Gastrocnemius medialis (tissue), 4 donors: ENCODE results near the gene PTDSS2. TPM values are rescaled to one million over a fixed set of nuclear protein-coding genes. Genes with fewer than 3 reads are reported as not detected.

Source experiments
- ATAC-seq, 2 donors: fragments of 150-250 bp; one replicate each; pipeline ENCODE4 v1.9.1; 2016
- DNase-seq, 2 donors: peaks; one replicate each; pipeline ENCODE4 v3.0.0-alpha.2; 2019
- H3K27ac ChIP-seq, 4 donors: fragments of 200-600 bp; sonication (generic); 1 replicate in 1 of 4; 2 replicates in 3 of 4; pipeline ENCODE4 v1.5.1; 2016 to 2018; ENCODE audit warnings: mild to moderate bottlenecking in 2 of 4, moderate library complexity in 1 of 4
- H3K27me3 ChIP-seq, 3 donors: fragments of 200-600 bp; sonication (generic) in 2 of 3; 1 replicate in 1 of 3; 2 replicates in 2 of 3; pipeline versions ENCODE4 v1.5.1 to v1.6.0; 2016 to 2019; ENCODE audit warnings: mild to moderate bottlenecking in 1 of 3, moderate library complexity in 1 of 3
- H3K36me3 ChIP-seq, 2 donors: fragments of 200-600 bp; sonication (generic) in 1 of 2; one replicate each; pipeline ENCODE4 v1.5.1; 2017 to 2018
- H3K4me1 ChIP-seq, 2 donors: fragments of 200-600 bp; sonication (generic) in 1 of 2; one replicate each; pipeline ENCODE4 v1.5.1; 2016 to 2017; ENCODE audit warnings: mild to moderate bottlenecking in 2 of 2
- H3K4me3 ChIP-seq, 4 donors: fragments of 200-600 bp; sonication (generic) in 3 of 4; 1 replicate in 1 of 4; 2 replicates in 3 of 4; pipeline ENCODE4 v1.5.1; 2016 to 2019; ENCODE audit warnings: mild to moderate bottlenecking in 2 of 4
- H3K9me3 ChIP-seq, 3 donors: fragments of 200-600 bp; sonication (generic) in 2 of 3; 1 replicate in 1 of 3; 2 replicates in 2 of 3; pipeline ENCODE4 v1.5.1; 2016 to 2019
- POLR2A ChIP-seq, 2 donors: fragments of 450-650 bp; IDR thresholded peaks; one replicate each; pipeline ENCODE4 v1.6.1; 2017; ENCODE audit warnings: antibody characterized with exemption in 2 of 2, mild to moderate bottlenecking in 2 of 2, moderate library complexity in 2 of 2
- in situ Hi-C, 4 donors: fragments of 200-750 bp; cut with MboI; loops; one replicate each; pipeline versions ENCODE4 v1.15.0 to v1.8.0; 2017; ENCODE audit warnings: low sequenced_read_pairs in 4 of 4
- intact Hi-C: fragments of 100-400 bp; cut with DNase I; formaldehyde crosslinking; loops from one replicate; pipeline ENCODE4 v1.15.1; 2023; ENCODE audit warnings: low total_unique reads
- total RNA-seq, 4 donors: library from RNA; depleted of rRNA; stranded (reverse); fragments of >200 nt; gene quantifications; one replicate each; pipeline versions ENCODE4 v1.1.0 to v1.2.3, GENCODE V29; 2016
- TF ChIP-seq, protein P1 (sequence below), 5 experiments: fragments of 450-650 bp in 3 of 5; fragments of 200-600 bp in 2 of 5; sonication (generic) in 2 of 5; IDR thresholded peaks in 4 of 5; conservative IDR thresholded peaks in 1 of 5; 1 replicate in 4 of 5; 2 replicates in 1 of 5; pipeline ENCODE4 v1.5.1; 2016 to 2019; ENCODE audit warnings: antibody characterized with exemption in 5 of 5, mild to moderate bottlenecking in 3 of 5, moderate library complexity in 3 of 5

Gene PTDSS2
- total RNA-seq, 4 donors from 2014 or later = 21.7 to 31.5 (median 23.7) TPM

DNA sequence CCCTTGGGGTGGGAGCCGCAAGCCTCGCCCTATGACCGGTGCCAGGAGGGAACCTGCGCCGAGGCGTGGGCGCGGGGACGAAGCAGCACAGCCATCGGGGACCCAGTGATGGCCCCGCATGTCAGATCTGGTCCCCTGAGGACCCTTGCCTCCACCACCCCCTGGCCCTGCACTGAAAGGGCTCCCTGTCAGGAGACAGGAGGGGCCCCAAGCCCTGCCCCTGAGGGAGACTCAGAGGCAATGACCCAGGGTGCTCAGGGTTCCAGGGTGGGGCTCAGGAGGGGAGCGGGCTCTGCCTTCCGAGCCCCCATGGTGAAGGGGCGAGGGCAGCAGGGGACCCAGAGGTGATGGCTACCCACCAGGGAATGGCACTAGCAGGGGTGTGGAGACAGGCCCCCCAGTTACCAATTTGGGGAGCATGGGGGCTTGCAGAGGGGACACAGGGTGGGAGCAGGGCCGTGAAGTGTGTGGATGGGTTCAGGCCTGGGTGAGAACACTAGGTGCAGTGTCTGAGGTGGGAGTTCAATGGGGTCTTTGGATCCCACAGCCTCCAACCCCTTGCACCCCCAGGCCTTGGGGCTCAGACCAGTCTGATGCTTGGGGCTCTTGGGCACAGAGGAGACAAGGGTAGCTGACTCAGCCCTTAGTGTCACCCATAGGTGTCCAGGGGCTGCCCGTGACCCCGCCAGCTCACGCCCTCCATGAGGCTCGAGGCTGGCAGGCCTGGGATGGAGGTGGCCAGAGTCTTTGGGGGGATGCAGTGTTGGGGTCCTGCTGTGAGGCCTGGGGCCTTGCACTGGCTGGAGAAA lies 87.7 kb downstream of the PTDSS2 start:
- DNase-seq (no peak), ATAC-seq (no peak)
- peak overlapping the region; percentile 62 to 82 (median 76) for H3K4me3 ChIP-seq
- H3K4me1 ChIP-seq = peaks cover 18 to 29% of the 10 kb centered on the region in 2 donors
- H3K36me3 ChIP-seq = peaks cover 0 to 10% of the 10 kb centered on the region in 2 donors
- no peak for TF ChIP-seq POLR2A (IDR thresholded peaks at IDR 0.05)
- TF ChIP-seq, protein P1, sequence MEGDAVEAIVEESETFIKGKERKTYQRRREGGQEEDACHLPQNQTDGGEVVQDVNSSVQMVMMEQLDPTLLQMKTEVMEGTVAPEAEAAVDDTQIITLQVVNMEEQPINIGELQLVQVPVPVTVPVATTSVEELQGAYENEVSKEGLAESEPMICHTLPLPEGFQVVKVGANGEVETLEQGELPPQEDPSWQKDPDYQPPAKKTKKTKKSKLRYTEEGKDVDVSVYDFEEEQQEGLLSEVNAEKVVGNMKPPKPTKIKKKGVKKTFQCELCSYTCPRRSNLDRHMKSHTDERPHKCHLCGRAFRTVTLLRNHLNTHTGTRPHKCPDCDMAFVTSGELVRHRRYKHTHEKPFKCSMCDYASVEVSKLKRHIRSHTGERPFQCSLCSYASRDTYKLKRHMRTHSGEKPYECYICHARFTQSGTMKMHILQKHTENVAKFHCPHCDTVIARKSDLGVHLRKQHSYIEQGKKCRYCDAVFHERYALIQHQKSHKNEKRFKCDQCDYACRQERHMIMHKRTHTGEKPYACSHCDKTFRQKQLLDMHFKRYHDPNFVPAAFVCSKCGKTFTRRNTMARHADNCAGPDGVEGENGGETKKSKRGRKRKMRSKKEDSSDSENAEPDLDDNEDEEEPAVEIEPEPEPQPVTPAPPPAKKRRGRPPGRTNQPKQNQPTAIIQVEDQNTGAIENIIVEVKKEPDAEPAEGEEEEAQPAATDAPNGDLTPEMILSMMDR (IDR thresholded peaks at IDR 0.05 in 4 of 5, conservative IDR thresholded peaks at IDR 0.05 in 1 of 5) = no peak
- in situ Hi-C loops = no loop called here
- peaks cover 21 to 25% (median 25%) of the 10 kb centered on the region in 3 donors for H3K27me3 ChIP-seq
- no peaks in the 10 kb centered on the region for H3K9me3 ChIP-seq
- intact Hi-C loops = no loop called here
- H3K27ac ChIP-seq = no peak overlapping the region

DNA sequence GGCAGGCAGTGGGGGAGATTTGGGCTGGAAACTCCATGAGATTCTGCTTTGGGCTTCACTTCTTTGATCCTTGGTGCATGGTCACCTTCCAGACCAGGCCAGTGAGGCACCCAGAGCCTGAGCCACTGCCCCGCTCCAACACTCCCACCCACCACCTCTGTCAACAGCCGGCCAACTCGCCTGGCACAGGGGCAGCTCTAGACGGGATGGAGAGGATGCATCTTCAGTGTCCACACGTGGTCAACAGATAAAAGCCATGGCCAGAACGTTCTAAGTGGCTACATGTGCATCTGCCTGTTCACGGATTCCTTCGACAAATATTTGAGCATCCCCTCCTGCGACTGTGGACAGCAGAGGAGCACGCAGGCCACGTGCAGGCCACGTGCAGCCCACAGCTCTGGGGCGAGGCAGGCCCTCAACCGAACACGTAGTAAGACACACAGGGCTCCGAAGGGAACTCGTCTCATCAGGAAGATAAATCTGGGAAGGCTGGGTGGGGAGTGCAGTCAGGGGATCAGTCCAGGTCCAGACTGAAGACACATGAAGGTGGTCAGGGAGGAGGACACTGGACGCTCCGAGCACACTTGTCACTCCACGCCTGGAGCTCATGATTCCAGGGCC lies 88.5 kb downstream of the PTDSS2 start:
- peaks cover 17 to 28% of the 10 kb centered on the region in 2 donors for H3K4me1 ChIP-seq
- H3K27me3 ChIP-seq = peaks cover 21 to 25% (median 25%) of the 10 kb centered on the region in 3 donors
- TF ChIP-seq, protein P1 (IDR thresholded peaks at IDR 0.05 in 4 of 5, conservative IDR thresholded peaks at IDR 0.05 in 1 of 5) = no peak
- TF ChIP-seq POLR2A (IDR thresholded peaks at IDR 0.05) = no peak
- peaks cover 0 to 4% of the 10 kb centered on the region in 2 donors for H3K36me3 ChIP-seq
- no peak overlapping the region for H3K27ac ChIP-seq
- ATAC-seq = no peak
- DNase-seq = no peak
- intact Hi-C loops (no loop called here), in situ Hi-C loops (no loop called here)
- H3K9me3 ChIP-seq = no peaks in the 10 kb centered on the region
- H3K4me3 ChIP-seq = no peak overlapping the region

DNA sequence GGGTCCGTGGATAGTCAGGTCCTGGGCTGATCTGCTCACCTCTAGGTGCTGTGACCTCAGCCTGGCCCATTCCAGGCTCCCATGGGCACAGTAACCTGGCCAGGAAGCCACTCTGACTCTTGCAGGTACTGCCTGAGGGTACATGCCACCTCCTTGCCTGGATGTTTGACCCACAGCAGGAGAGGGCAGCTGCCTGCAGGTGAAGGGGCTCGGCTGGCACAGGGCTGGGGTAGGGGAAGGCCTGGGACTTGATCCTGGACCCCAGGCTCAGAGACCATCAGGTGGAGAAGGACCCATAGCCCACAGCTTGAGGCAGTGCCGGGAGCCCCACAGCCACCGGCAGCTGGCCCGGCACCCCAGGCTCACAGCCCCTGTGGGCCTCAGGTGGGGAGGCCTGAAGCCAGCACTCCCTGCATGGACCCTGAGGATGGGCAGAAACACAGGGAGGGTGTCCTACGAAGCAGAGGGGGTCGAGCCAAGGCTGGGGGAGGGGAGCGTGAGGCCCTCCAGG lies 89.9 kb downstream of the PTDSS2 start:
- Histone ChIP-seq H3K36me3 (no peaks in the 10 kb centered on the region), H3K4me1 (peaks cover 7 to 15% of the 10 kb centered on the region in 2 donors), H3K27ac (no peak overlapping the region), H3K27me3 (peaks cover 21 to 25% (median 25%) of the 10 kb centered on the region in 3 donors), H3K9me3 (no peaks in the 10 kb centered on the region), H3K4me3 (no peak overlapping the region)
- in situ Hi-C loops = no loop called here
- intact Hi-C loops = no loop called here
- ATAC-seq (no peak), DNase-seq (no peak)
- TF ChIP-seq POLR2A (IDR thresholded peaks at IDR 0.05) = no peak
- TF ChIP-seq, protein P1 (IDR thresholded peaks at IDR 0.05 in 4 of 5, conservative IDR thresholded peaks at IDR 0.05 in 1 of 5) = no peak

Other genes with a start within 250 kb of the PTDSS2 start
- gene BET1L, start 242.9 kb upstream of the PTDSS2 start, total RNA-seq = 10 to 100 TPM; 11.3 to 15.9 (median 12.8) TPM
- gene RIC8A, start 242.6 kb upstream of the PTDSS2 start, total RNA-seq = 10 to 100 TPM; 35.6 to 68.5 (median 47.8) TPM
- gene SIRT3, start 213.9 kb upstream of the PTDSS2 start, total RNA-seq = 10 to 100 TPM in 3 of 4 donors, 1 to 10 TPM in 1; 9.2 to 15.0 (median 12.7) TPM
- 100 to 1,000 TPM; 128 to 189 (median 163) TPM for gene PSMD13, start 213.3 kb upstream of the PTDSS2 start, total RNA-seq
- under 1 TPM in 1 of 4 donors, not detected in 3; 0.09 TPM for gene NLRP6, start 171.9 kb upstream of the PTDSS2 start, total RNA-seq
- gene PGGHG, start 161.2 kb upstream of the PTDSS2 start, total RNA-seq = 1 to 10 TPM in 3 of 4 donors, under 1 TPM in 1; 0.98 to 3.4 (median 2.7) TPM
- not detected for gene IFITM5, start 150.8 kb upstream of the PTDSS2 start, total RNA-seq
- 10 to 100 TPM; 37.8 to 80.9 (median 44.9) TPM for gene IFITM2, start 142.5 kb upstream of the PTDSS2 start, total RNA-seq
- 100 to 1,000 TPM in 1 of 4 donors, 10 to 100 TPM in 3; 47.8 to 103 (median 80.5) TPM for gene IFITM1, start 136.2 kb upstream of the PTDSS2 start, total RNA-seq
- gene IFITM3, start 129.4 kb upstream of the PTDSS2 start, total RNA-seq = 10 to 100 TPM; 46.3 to 83.6 (median 63.2) TPM
- gene B4GALNT4, start 80.8 kb upstream of the PTDSS2 start, total RNA-seq = not detected
- 1 to 10 TPM in 1 of 4 donors, under 1 TPM in 1, not detected in 2; 0.55 to 1.3 TPM for gene PKP3, start 56.1 kb upstream of the PTDSS2 start, total RNA-seq
- 10 to 100 TPM in 3 of 4 donors, 1 to 10 TPM in 1; 4.2 to 21.6 (median 11.9) TPM for gene SIGIRR, start 35.3 kb upstream of the PTDSS2 start, total RNA-seq
- gene ANO9, start 8.3 kb upstream of the PTDSS2 start, total RNA-seq = under 1 TPM in 2 of 4 donors, not detected in 2; 0.23 to 0.41 TPM
- gene RNH1, start 57.0 kb downstream of the PTDSS2 start, total RNA-seq = 100 to 1,000 TPM; 138 to 197 (median 159) TPM
- 10 to 100 TPM; 17.1 to 50.0 (median 37.6) TPM for gene HRAS, start 85.3 kb downstream of the PTDSS2 start, total RNA-seq
- gene LRRC56, start 87.2 kb downstream of the PTDSS2 start, total RNA-seq = under 1 TPM in 2 of 4 donors, not detected in 2; 0.29 to 0.36 TPM
- gene LMNTD2, start 110.5 kb downstream of the PTDSS2 start, total RNA-seq = 1 to 10 TPM in 1 of 4 donors, under 1 TPM in 1, not detected in 2; 0.13 to 1.5 TPM
- gene RASSF7, start 110.7 kb downstream of the PTDSS2 start, total RNA-seq = 1 to 10 TPM in 1 of 4 donors, under 1 TPM in 3; 0.56 to 2.4 (median 0.70) TPM
- gene PHRF1, start 126.2 kb downstream of the PTDSS2 start, total RNA-seq = 10 to 100 TPM in 3 of 4 donors, 1 to 10 TPM in 1; 9.2 to 22.6 (median 20.8) TPM
- gene IRF7, start 165.7 kb downstream of the PTDSS2 start, total RNA-seq = 10 to 100 TPM; 15.5 to 37.1 (median 26.3) TPM
- 1 to 10 TPM in 1 of 4 donors, under 1 TPM in 1, not detected in 2; 0.95 to 1.8 TPM for gene CDHR5, start 174.7 kb downstream of the PTDSS2 start, total RNA-seq
- not detected for gene SCT, start 176.9 kb downstream of the PTDSS2 start, total RNA-seq
- not detected for gene DRD4, start 187.0 kb downstream of the PTDSS2 start, total RNA-seq
- gene DEAF1, start 244.9 kb downstream of the PTDSS2 start, total RNA-seq = 10 to 100 TPM; 14.8 to 42.4 (median 25.2) TPM
- gene TMEM80, start 245.5 kb downstream of the PTDSS2 start, total RNA-seq = 10 to 100 TPM in 3 of 4 donors, 1 to 10 TPM in 1; 3.2 to 22.3 (median 14.3) TPM